WTC11 (cell line): ENCODE data around the gene UBE2G1.

Experiments used
- CREM ChIP-seq: sonication (generic); formaldehyde crosslinking; IDR thresholded peaks from 2 replicates; pipeline ENCODE4 v1.8.1; 2022; ENCODE audit warnings: mild to moderate bottlenecking, missing genetic modification reagents, moderate library complexity
- SP1 ChIP-seq: sonication (generic); formaldehyde crosslinking; conservative IDR thresholded peaks from 2 replicates; pipeline ENCODE4 v1.8.1; 2022; ENCODE audit warnings: missing genetic modification reagents
- TF ChIP-seq, protein P1 (sequence below): fragments of 200-600 bp; IDR thresholded peaks from 2 replicates; pipeline ENCODE4 v1.8.0; 2022; ENCODE audit warnings: antibody characterized with exemption

- TF ChIP-seq, protein P1, sequence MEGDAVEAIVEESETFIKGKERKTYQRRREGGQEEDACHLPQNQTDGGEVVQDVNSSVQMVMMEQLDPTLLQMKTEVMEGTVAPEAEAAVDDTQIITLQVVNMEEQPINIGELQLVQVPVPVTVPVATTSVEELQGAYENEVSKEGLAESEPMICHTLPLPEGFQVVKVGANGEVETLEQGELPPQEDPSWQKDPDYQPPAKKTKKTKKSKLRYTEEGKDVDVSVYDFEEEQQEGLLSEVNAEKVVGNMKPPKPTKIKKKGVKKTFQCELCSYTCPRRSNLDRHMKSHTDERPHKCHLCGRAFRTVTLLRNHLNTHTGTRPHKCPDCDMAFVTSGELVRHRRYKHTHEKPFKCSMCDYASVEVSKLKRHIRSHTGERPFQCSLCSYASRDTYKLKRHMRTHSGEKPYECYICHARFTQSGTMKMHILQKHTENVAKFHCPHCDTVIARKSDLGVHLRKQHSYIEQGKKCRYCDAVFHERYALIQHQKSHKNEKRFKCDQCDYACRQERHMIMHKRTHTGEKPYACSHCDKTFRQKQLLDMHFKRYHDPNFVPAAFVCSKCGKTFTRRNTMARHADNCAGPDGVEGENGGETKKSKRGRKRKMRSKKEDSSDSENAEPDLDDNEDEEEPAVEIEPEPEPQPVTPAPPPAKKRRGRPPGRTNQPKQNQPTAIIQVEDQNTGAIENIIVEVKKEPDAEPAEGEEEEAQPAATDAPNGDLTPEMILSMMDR, result no peak
- TF ChIP-seq CREM (CRISPR knock-in tag) (no peak), SP1 (no peak)
Measured at GRCh38 chr17:4375039-4375748, 8.7 kb upstream of the UBE2G1 start.
